Fibroblast of mammary gland (primary cell): ENCODE measurements around the gene KLF13.

Experiments used
- DNase-seq: peaks from one replicate; pipeline ENCODE4 v3.0.0-alpha.2; 2010; ENCODE audit warnings: low read depth
- H3K4me3 ChIP-seq: 2 replicates; pipeline ENCODE4 v1.5.1; 2011; ENCODE audit warnings: low read depth, mild to moderate bottlenecking, low read length, moderate library complexity; ENCODE audit not compliant: control insufficient read depth
- CTCF ChIP-seq: conservative IDR thresholded peaks from 2 replicates; pipeline ENCODE4 v1.5.1; 2011; ENCODE audit warnings: low read depth, low read length, inconsistent platforms; ENCODE audit not compliant: control insufficient read depth, insufficient read depth

The KLF13 gene

GRCh38 chr15:31393444-31394091 is 66.9 kb downstream of the KLF13 start:
- TF ChIP-seq CTCF, result no peak
- H3K4me3 ChIP-seq, result no peak overlapping the region
- no peak for DNase-seq

GRCh38 chr15:31396881-31397560 is 70.4 kb downstream of the KLF13 start:
- peak; percentile 92 for DNase-seq
- H3K4me3 ChIP-seq, result no peak overlapping the region
- TF ChIP-seq CTCF, result no peak

- DNase-seq, result no peak
- no peak for TF ChIP-seq CTCF
- H3K4me3 ChIP-seq, result no peak overlapping the region
Measured at GRCh38 chr15:31397851-31398661, 71.4 kb downstream of the KLF13 start.

GRCh38 chr15:31398677-31399301 is 72.2 kb downstream of the KLF13 start:
- TF ChIP-seq CTCF, result no peak
- DNase-seq, result no peak
- no peak overlapping the region for H3K4me3 ChIP-seq

GRCh38 chr15:31399544-31400171 is 73.0 kb downstream of the KLF13 start:
- peak; percentile 86 for DNase-seq
- H3K4me3 ChIP-seq, result no peak overlapping the region
- no peak for TF ChIP-seq CTCF
